SU-DHL-6 (cell line): ENCODE data around the gene PEX3.

ENCODE experiments used
- H2AFZ ChIP-seq: fragments of 200-600 bp; sonication (generic); 2 replicates; pipeline ENCODE4 v1.6.1; 2014; ENCODE audit warnings: low read depth, mild to moderate bottlenecking, moderate library complexity, mixed read lengths, antibody characterized with exemption, low read length; ENCODE audit not compliant: severe bottlenecking
- H3F3A ChIP-seq: fragments of 200-600 bp; shearing (Covaris generic); 2 replicates; pipeline ENCODE4 v1.6.0; 2016; ENCODE audit warnings: antibody characterized with exemption, mild to moderate bottlenecking; ENCODE audit not compliant: insufficient read depth
- H3K27ac ChIP-seq: fragments of 200-600 bp; sonication (generic); 2 replicates; pipeline ENCODE4 v1.5.1; 2016; ENCODE audit warnings: low read depth, mild to moderate bottlenecking, low read length, moderate library complexity, mixed read lengths
- H3K27me3 ChIP-seq: fragments of 200-600 bp; sonication (generic), shearing (Covaris generic); 2 replicates; pipeline ENCODE4 v1.6.0; 2014; ENCODE audit warnings: mild to moderate bottlenecking, low read length
- H3K36me3 ChIP-seq: fragments of 200-600 bp; sonication (generic); 2 replicates; pipeline ENCODE4 v1.6.1; 2014; ENCODE audit warnings: mild to moderate bottlenecking, low read length, mixed read lengths
- H3K4me2 ChIP-seq: fragments of 300-600, 200-600 bp; shearing (Covaris generic), sonication (generic); 2 replicates; pipeline ENCODE4 v1.6.0; 2014; ENCODE audit warnings: low read length, low read depth, mild to moderate bottlenecking; ENCODE audit not compliant: poor library complexity, severe bottlenecking
- H3K4me3 ChIP-seq: fragments of 200-600 bp; sonication (generic); 2 replicates; pipeline ENCODE4 v1.5.1; 2014; ENCODE audit warnings: antibody characterized with exemption, low read length, mild to moderate bottlenecking, mixed read lengths; ENCODE audit not compliant: insufficient read depth, poor library complexity, severe bottlenecking
- H3K79me2 ChIP-seq: fragments of 200-600 bp; sonication (generic); 2 replicates; pipeline ENCODE4 v1.6.1; 2014; ENCODE audit warnings: mild to moderate bottlenecking, low read length, moderate library complexity; ENCODE audit not compliant: insufficient read depth
- H3K9ac ChIP-seq: fragments of 200-600 bp; sonication (generic); 2 replicates; pipeline ENCODE4 v1.7.0; 2014; ENCODE audit warnings: mild to moderate bottlenecking, low read length
- H3K9me2 ChIP-seq: fragments of 200-600 bp; sonication (generic); replicated peaks from 2 replicates; pipeline ENCODE4 v1.6.1; 2014; ENCODE audit warnings: low read length; ENCODE audit not compliant: insufficient read depth
- H3K9me3 ChIP-seq: fragments of 200-600 bp; sonication (generic); 2 replicates; pipeline ENCODE4 v1.6.1; 2014; ENCODE audit warnings: low read length, mixed read lengths; ENCODE audit not compliant: insufficient read depth
- H4K20me1 ChIP-seq: fragments of 200-600 bp; sonication (generic); 2 replicates; pipeline ENCODE4 v1.6.1; 2014; ENCODE audit warnings: low read depth, mild to moderate bottlenecking, antibody characterized with exemption, low read length, moderate library complexity, mixed read lengths
- EZH2phosphoT487 ChIP-seq: fragments of 200-600 bp; sonication (generic), shearing (Covaris generic); conservative IDR thresholded peaks from 2 replicates; pipeline ENCODE4 v1.6.1; 2018; ENCODE audit warnings: mild to moderate bottlenecking, antibody characterized with exemption, low read length, moderate library complexity, mixed read lengths
- TF ChIP-seq, protein P1 (sequence below): fragments of 200-600 bp; sonication (generic); IDR thresholded peaks from one replicate; pipeline ENCODE4 v1.5.1; 2017; ENCODE audit warnings: antibody characterized with exemption, mild to moderate bottlenecking, low read length, moderate library complexity; ENCODE audit not compliant: insufficient read depth, poor library complexity, severe bottlenecking

PEX3 gene

DNA sequence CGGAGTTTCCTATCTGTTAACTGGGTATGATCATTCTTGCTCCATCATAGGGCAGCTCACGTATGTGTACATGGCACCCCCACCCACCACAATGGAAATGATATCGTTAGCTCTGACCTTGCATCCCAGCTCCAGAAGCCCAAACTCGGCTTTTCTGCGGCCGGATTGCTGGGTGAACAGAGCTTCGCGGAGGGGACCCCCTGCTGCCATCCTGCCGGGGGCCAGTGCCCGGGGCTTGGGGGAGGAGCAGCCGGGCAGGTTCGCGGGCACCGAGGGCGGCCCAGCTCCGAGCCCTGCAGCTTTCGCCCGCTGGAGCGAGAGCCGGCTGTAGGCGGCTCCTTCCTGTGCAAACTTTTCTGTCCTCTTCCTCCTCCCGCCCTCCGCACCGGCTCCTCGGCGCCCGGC is 85.9 kb downstream of the PEX3 start:
- Histone ChIP-seq H4K20me1 (no peaks in the 10 kb centered on the region), H3K27me3 (no peaks in the 10 kb centered on the region), H3K27ac (no peak overlapping the region), H3F3A (no peaks in the 10 kb centered on the region; the same call in 1 of the 2 replicates), H3K36me3 (no peaks in the 10 kb centered on the region), H3K4me3 (peak overlapping the region; percentile 46), H2AFZ (peak overlapping the region; percentile 69), H3K79me2 (no peaks in the 10 kb centered on the region), H3K4me2 (peak overlapping the region; percentile 63), H3K9me3 (no peaks in the 10 kb centered on the region), H3K9me2 (no peaks in the 10 kb centered on the region), H3K9ac (peak overlapping the region; percentile 47)
- no peak for TF ChIP-seq EZH2phosphoT487
- TF ChIP-seq, protein P1, sequence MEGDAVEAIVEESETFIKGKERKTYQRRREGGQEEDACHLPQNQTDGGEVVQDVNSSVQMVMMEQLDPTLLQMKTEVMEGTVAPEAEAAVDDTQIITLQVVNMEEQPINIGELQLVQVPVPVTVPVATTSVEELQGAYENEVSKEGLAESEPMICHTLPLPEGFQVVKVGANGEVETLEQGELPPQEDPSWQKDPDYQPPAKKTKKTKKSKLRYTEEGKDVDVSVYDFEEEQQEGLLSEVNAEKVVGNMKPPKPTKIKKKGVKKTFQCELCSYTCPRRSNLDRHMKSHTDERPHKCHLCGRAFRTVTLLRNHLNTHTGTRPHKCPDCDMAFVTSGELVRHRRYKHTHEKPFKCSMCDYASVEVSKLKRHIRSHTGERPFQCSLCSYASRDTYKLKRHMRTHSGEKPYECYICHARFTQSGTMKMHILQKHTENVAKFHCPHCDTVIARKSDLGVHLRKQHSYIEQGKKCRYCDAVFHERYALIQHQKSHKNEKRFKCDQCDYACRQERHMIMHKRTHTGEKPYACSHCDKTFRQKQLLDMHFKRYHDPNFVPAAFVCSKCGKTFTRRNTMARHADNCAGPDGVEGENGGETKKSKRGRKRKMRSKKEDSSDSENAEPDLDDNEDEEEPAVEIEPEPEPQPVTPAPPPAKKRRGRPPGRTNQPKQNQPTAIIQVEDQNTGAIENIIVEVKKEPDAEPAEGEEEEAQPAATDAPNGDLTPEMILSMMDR = no peak

DNA sequence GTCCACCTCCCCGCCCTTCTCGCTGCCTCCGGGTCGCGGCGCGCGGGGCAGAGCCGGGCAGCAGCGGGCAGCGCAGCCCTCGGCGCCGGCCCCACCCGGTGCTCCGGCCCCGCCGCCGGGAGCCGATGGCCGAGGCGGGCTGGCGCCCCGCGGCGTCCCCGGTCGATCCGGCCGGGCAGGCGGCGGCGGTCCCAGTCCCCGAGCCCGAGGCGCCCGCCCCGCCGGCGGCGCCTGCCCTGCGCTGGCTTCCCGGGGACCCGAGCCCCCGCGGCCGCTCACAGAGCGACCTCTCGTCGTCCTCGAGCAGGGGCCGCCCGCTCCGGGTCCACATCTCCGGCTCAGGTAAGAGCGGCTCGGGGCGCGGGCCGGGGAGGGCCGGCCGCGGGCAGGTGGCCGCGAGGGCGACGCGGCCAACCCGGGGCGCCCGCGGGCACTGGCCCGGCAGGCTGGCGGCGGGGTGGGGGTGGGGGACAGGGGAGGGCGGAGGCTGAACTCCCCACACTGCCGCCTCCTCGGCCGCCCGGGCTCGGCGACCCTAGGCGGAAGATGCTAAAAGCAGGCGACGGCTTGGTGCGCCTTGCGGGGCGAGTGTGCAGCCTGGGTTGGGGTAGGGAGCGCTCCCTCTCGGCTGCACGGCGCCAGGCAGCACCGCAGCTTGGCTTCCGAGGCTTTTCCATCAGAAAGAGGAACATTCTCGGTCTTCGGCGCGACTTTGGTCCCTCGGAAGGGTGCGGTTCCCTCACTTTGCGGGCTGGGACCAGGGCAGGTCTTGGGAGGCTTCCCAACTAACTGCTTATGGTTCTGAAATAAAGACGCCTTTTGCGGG is 86.5 kb downstream of the PEX3 start:
- H3K9me2 ChIP-seq = no peaks in the 10 kb centered on the region
- H4K20me1 ChIP-seq = no peaks in the 10 kb centered on the region
- H3K4me3 ChIP-seq = peak overlapping the region; percentile 46
- H3K36me3 ChIP-seq = no peaks in the 10 kb centered on the region
- H3K9ac ChIP-seq = peak overlapping the region; percentile 47
- H3K79me2 ChIP-seq = no peaks in the 10 kb centered on the region
- H3K27ac ChIP-seq = no peak overlapping the region
- H2AFZ ChIP-seq = peak overlapping the region; percentile 76
- TF ChIP-seq, protein P1 = no peak
- no peak for TF ChIP-seq EZH2phosphoT487
- H3K9me3 ChIP-seq = no peaks in the 10 kb centered on the region
- H3K27me3 ChIP-seq = no peaks in the 10 kb centered on the region
- no peaks in the 10 kb centered on the region; the same call in 1 of the 2 replicates for H3F3A ChIP-seq
- H3K4me2 ChIP-seq = peak overlapping the region; percentile 63

DNA sequence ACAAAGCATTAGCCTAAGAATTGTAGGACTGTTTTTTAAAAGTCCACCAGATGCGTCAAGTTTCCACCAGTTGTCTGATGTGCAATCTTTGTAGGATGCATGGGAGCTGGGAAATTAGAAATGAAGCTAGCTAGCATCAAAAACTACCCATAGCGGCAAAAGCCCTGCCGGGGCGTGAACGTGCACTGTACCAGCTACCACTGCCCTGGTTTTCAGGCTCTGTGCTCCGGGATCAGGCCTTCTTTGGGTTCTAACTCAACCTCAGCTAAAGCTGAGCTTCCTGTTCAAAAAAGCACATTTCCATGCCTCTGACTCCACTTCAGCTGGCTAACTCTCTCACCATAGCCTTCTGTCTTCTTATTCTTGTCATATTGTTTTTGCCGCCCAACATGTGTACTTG is 87.8 kb downstream of the PEX3 start:
- Histone ChIP-seq H2AFZ (no peak overlapping the region), H3K9me2 (no peaks in the 10 kb centered on the region), H3K36me3 (no peaks in the 10 kb centered on the region), H3F3A (no peaks in the 10 kb centered on the region; the same call in 1 of the 2 replicates), H3K4me3 (no peak overlapping the region), H3K4me2 (no peak overlapping the region), H3K27ac (no peak overlapping the region), H3K9ac (no peak overlapping the region), H3K27me3 (no peaks in the 10 kb centered on the region), H4K20me1 (no peaks in the 10 kb centered on the region), H3K79me2 (no peaks in the 10 kb centered on the region), H3K9me3 (no peaks in the 10 kb centered on the region)
- TF ChIP-seq EZH2phosphoT487 = no peak
- TF ChIP-seq, protein P1 = no peak
